Fibroblast of skin of left quadriceps (primary cell): Measurements from ENCODE around the gene YAF2.

Source experiments
- DNase-seq, 2 experiments: peaks; one replicate each; pipeline ENCODE4 v3.0.0-alpha.2; 2013; ENCODE audit warnings: low read depth in 2 of 2

The YAF2 gene, protein sequence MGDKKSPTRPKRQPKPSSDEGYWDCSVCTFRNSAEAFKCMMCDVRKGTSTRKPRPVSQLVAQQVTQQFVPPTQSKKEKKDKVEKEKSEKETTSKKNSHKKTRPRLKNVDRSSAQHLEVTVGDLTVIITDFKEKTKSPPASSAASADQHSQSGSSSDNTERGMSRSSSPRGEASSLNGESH

GRCh38 chr12:42238240-42239140 is at the start of gene YAF2:
YAF2 (minus strand) TSS chr12:42238248; CDS start chr12:42238180, 68 bp downstream.
- peak; percentile 68 to 71 for DNase-seq

DNA sequence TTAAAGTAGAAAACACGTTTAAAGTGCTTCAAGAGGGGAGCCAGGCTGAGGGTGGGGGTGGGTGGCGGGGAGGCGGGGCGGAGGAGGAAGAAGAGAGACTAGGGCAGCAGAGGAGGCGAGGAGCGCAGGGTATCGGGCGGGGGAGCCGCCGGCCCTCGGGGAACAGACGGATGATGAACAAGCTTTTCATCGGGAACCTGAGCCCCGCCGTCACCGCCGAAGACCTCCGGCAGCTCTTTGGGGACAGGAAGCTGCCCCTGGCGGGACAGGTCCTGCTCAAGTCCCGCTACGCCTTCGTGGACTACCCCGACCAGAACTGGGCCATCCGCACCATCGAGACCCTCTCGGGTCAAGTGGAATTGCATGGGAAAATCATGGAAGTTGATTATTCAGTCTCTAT is 48.7 kb upstream of the YAF2 start:
- no peak for DNase-seq

GRCh38 chr12:42285431-42285830 is 47.4 kb upstream of the YAF2 start:
- no peak for DNase-seq

DNA sequence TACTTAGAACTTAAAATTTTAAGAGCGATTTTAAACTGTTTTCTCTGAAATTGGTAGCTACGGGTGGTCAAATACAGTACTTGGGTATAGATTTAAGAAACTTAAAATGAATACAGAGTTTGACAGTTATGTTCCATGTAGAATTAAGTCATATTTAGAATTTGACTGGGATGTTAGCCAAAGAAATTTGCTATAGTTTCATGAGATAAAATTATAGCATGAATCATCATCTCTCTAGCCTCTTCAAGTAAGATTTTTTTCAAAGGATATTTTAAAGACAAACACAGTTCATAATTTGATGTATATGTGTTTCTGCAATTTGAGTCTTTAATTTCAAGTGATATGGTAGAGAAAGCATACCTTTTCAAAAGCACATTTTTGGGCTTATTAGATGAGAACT is 46.8 kb upstream of the YAF2 start:
- peak in 1 of 2 experiments; percentile 12 for DNase-seq

DNA sequence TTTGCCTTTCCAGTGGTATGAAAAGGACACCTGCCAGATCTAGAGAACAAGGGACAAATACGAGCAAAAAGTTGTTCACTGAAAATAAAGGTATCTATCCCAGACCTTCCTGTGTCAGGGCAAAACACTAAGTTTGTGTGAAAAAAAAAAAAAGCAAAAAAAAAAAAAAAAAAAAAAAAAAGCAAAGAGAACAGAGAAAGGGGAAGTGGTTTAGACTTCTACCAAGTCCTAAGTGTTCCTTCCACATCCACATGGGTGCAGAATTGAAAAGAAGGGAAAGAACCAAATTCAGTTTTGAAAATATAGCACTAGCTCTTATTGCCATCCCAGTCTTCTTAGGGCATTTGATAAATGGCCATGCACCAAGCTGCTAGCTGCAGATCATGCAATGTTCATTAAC is 46.1 kb upstream of the YAF2 start:
- no peak for DNase-seq

DNA sequence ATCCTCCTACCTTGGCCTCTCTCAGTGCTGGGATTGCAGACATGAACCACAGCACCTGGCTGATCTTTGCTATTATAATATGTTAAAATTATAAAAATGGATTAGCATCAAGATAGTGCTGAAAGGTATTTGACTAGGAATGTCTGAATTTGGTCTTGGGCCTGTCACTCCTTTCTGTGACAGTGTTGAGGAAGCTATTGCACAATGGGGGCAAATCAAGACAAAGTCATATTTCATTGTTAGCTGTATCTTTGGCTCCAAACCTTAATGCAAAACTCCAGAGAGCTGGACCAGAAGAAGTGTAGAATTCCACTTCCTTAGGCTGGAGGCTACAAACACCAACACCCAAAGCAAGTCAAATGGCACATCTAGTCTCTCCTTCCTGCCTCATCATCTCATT is 45.7 kb upstream of the YAF2 start:
- no peak for DNase-seq

DNA sequence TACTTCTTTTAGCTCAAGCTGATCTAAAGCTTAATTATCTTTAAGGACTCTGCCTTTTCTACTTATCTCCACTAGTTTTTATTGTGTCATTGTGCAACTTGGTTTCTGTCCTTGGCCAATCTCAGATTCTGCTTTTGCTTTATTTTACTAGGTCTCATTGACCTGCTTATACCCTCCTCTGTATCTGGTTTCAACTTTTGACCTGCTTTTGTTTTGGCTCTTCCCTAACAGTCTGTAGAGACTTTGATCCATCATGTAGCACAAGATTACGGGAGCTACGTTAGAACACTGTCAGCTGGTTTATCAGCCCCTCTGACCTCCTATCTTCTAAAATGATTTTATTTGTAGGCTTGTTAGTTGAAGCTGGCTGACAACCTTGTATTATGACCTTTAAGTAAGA is 44.2 kb upstream of the YAF2 start:
- no peak for DNase-seq

GRCh38 chr12:42281844-42282243 is 43.8 kb upstream of the YAF2 start:
- DNase-seq, result no peak

GRCh38 chr12:42281278-42281677 is 43.2 kb upstream of the YAF2 start:
- no peak for DNase-seq

DNA sequence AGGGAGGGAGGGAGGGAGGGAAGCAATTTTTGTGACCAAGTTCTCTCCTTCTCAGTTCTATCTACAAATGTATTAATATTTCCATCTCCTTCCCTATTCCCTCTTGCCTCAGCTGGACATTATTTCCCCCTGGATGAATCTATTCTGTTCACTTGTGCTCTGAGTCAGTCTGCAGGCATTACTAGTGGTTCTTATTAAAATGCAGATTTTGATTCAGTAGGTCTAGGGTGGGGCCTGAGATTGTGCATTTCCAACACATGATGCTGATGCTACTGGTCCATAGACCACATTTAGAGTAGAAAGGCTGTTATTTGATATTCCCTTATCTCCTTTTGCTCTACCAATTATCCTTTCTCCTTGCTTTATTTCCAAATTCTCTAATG is 40.1 kb upstream of the YAF2 start:
- no peak for DNase-seq

GRCh38 chr12:42277396-42278127 is 39.5 kb upstream of the YAF2 start:
- DNase-seq, result peak in 1 of 2 experiments; percentile 3

- no peak for DNase-seq
Measured at GRCh38 chr12:42275499-42275898, 37.5 kb upstream of the YAF2 start.

GRCh38 chr12:42273706-42274105 is 35.7 kb upstream of the YAF2 start:
- no peak for DNase-seq

GRCh38 chr12:42270596-42270995 is 32.5 kb upstream of the YAF2 start:
- DNase-seq, result no peak

- no peak for DNase-seq
Measured at GRCh38 chr12:42267413-42268190, 29.6 kb upstream of the YAF2 start.

DNA sequence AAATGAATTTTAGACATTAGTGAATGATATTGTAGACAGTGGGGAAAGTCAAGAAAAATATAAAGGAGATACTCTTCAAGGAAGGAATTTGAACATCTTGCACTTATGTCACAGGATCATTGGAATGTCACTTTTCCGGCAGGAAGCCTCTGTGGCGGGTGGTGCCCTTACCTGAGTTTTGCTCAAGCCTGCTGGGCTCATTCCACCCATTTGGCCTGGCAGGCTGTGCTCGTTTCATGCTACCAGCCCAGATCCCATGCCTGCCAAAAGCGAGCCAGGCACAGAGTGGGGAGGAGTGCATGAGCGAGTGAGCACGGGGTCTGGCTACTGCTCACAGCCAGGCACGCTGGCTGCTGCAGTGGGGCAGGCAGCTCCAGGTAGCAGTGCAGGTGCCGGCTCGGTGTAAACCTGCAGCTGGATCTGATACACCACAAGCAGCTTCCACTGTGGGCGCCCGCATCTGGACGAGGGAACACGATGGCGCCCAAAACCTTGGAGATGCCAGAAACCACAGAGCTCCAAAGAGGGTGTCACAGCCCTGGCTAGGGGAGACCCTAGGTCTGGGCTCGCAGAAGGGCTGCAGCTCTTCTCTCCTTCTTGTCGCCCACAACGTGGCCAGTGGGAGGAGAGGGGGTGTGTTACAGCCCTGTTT is 28.7 kb upstream of the YAF2 start:
- DNase-seq, result no peak

GRCh38 chr12:42262271-42262670 is 24.2 kb upstream of the YAF2 start:
- DNase-seq, result no peak

GRCh38 chr12:42261708-42262107 is 23.7 kb upstream of the YAF2 start:
- no peak for DNase-seq

DNA sequence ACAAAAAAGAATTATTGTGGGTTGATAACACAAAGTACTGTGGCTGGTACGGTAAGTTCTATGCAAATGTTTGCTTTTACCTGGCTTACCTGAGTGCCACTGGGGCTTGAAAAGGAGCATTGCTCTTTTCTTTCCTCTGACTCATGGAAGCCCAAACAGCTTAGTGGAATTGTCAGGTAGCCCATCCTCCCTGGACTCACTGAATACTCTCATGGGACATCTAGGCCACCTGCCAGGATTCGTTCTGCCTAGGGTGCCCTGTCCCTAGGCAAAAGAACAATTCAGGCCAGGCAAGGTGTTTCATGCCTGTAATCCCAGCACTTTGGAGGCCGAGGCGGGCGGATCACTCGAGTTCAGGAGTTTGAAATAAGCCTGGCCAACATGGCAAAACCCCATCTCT is 22.5 kb upstream of the YAF2 start:
- DNase-seq, result no peak

DNA sequence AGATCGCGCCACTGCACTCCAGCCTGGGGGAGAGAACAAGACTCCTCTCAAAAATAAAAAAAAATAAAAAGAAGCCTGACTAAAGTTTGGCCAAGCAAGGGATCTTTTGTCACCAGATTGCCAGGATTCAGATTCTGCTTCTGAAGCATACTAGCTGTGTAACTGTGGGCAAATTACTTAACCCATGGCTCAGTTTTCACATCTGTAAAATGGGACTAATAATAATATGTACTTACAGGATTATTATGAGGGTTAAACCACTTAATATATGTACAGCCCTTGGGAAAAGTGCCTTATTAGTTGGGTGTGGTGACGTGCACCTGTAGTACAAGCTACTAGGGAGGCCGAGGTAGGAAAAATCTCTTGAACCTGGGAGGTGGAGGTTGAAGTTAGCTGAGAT is 21.7 kb upstream of the YAF2 start:
- no peak for DNase-seq

DNA sequence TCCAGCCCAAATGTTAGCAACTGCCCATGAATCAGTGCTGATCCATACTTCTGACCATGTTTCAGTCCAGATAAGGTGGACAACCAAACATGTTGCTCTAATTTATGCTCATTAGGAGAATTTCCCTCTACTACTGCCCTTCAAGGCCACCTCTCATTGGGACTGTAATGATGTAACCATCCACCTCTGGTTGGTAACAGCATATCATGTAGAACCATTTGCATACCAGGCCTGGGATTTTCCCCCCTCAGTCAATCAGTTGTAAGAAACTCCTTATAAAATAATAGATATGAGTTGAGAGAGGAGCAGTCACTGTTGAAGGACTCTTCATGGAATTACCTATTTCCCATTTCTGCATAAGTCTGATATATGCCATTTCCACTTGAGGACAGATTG is 17.8 kb upstream of the YAF2 start:
- no peak for DNase-seq
